Endometrial microvascular endothelial cells (primary cell): ENCODE results near the gene PLB1. TPM values are rescaled to one million over a fixed set of nuclear protein-coding genes. Genes with fewer than 3 reads are reported as not detected.
"Not testable (repeated sequence)": the region's sequence is repeated elsewhere in the genome, so short reads cannot be mapped to it uniquely, and the experiment has no call there.

Source experiments
- in situ Hi-C: cut with HindIII; loops from 2 replicates; pipeline ENCODE4 v1.10.0; 2017; ENCODE audit warnings: low sequenced_read_pairs, low pct_unique_long_range_greater_than_20kb; ENCODE audit errors: inconsistent ontology term
- total RNA-seq: library from RNA; depleted of rRNA; stranded (reverse); fragments of >200 nt; gene quantifications from one replicate; pipeline ENCODE4 v1.2.3, GENCODE V29; 2015; ENCODE audit errors: inconsistent ontology term

The PLB1 gene
- total RNA-seq, 1 donor from 2014 or later, result 8.9 TPM

GRCh38 chr2:28465148-28465885 is 30.5 kb upstream of the PLB1 start:
- in situ Hi-C loops, result no loop called here

GRCh38 chr2:28469304-28469703 is 26.6 kb upstream of the PLB1 start:
- in situ Hi-C loops, result no loop called here

DNA sequence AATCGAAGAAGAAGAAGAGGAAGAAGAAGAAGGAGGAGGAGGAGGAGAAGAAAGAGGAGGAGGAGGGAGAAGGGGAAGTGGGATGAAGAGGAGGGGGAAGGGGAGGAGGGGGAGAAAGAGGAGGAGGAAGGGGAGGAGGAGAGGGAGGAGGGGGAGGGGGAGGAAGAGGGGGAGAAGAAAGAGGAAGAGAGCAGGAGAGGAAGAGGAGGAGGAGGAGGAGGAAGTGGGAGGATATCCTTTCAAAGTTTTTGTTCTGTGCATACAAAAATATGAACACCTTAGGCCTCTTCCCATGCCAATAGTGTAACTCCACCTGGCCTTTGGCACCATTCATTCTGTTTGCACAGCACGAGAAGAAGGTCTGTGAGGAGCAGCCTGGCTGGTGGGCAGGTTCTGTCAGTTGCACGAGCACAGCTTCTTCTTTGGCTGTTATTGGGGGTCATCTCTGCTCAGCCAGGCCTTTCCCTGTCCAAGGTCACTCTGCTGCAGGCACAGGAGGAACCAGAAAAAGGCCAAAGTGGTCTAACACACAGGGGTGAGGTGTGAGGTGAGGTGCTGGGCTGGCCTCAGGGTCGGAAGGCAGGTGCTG is 25.8 kb upstream of the PLB1 start:
- in situ Hi-C loops, result no loop called here

DNA sequence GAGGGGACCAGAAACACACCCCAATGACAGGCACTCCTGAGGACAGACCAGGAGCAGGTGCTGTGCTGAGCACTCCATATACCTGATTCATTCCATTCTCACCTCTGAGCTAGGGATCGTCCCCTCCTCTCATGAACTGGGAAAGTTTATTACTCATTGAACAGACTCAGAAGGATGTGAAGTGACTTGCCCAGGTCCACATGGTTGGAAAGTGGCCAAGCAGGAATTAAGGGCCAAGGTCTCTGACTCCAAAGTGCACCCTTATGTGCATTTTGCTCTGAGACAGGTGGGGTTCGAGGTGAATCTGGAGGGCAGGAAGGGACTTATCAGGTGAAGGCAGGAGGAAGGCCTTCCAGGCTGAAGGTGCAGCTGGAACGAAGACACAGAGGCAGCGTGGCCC is 25.1 kb upstream of the PLB1 start:
- in situ Hi-C loops, result no loop called here

- in situ Hi-C loops, result no loop called here
Observed at GRCh38 chr2:28471214-28471613, 24.6 kb upstream of the PLB1 start.

DNA sequence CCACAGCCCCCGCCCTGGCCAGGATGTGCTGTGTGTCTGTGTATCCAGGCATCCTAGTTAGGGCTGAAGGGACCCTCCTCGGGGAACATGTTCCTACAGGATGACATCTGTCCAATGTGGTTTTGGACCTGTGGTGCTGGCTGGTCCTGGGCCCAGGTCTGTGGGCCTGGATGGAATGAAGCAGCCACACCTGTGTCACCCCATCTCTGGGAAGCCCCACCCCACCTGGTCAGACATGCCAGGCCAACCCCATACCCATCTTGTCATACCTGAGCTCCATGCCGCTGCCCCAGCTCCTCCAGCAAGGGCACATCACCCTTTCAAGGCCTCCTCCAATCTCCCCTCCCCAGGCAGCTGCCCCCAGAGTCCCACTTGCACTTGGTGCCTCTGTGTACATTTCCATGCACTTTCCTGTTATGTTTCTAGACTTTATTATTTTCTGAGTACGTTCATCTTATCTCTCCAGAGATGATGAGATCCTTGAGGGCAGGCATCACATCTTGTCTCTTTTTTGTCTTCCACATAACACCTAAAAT is 24.1 kb upstream of the PLB1 start:
- in situ Hi-C loops, result no loop called here

GRCh38 chr2:28472641-28473040 is 23.2 kb upstream of the PLB1 start:
- in situ Hi-C loops, result not testable (repeated sequence)

DNA sequence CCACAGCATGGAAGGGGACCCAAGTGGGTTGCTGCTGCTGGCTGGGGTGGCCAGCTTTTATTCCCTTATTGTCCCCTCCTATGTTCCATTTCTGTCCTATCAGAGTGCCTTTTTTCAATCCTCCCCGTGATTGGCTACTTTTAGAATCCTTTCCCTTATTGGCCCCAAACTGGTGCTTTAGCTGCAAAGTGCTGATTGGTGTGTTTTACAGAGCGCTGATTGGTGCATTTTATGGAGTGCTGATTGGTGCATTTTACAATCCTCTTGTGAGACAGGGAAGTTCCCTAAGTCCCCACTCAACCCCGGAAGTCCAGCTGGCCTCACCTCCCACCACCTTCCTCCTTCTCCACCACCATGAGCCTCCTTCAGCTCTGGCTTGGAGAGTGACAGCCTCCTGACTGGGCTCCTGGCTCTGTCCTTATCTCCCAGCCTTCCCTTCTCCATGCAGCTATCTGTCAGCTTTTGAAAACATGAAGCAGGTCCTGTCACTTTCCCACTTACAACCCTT is 20.7 kb upstream of the PLB1 start:
- in situ Hi-C loops, result no loop called here

GRCh38 chr2:28477087-28477486 is 18.8 kb upstream of the PLB1 start:
- in situ Hi-C loops, result no loop called here

DNA sequence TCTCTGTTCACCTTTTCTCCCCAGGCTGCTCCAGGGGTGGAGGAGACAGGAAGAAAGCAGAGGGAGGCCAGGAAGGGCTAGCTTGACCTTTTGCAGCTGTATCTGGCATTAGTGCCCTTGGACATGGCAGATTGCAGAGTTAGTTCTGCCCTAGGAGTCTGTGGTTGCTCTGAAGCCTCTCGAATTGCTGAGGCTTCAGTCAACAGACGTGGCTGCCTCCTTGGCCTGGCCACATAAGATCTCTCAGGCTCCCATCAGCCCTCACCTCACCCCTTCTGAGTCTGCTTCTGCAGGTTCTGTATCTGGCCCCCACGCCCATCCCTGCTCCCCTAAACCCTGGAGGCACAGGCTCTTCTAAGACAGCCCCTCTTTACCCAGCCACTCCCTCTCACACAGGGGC is 18.2 kb upstream of the PLB1 start:
- in situ Hi-C loops, result no loop called here

DNA sequence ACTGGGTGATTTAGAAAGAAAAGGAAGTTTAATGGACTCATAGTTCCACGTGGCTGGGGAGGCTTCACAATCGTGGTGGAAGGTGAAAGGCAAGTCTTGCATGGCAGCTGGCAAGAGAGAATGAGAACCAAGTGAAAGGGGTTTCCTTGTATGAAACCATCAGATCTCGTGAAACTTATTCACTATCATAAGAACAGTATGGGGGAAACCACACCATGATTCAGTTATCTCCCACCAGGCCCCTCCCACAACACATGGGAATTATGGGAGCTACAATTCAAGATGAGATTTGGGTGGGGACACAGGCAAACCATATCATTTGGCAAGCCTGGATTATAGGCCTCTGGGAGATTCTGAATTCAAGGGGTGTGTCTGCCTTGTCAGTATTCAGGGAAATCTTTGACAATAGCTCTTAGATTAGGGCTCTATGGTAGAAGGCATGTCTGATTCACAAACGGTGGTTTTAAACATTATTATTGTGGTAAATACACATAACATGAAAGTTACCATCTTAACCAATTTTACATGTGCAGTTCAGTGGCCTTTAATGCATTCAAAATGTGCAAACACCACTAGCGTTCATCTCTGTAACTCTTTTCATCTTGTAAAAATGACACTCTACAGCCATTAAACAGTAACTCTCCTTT is 15.3 kb upstream of the PLB1 start:
- in situ Hi-C loops, result no loop called here

DNA sequence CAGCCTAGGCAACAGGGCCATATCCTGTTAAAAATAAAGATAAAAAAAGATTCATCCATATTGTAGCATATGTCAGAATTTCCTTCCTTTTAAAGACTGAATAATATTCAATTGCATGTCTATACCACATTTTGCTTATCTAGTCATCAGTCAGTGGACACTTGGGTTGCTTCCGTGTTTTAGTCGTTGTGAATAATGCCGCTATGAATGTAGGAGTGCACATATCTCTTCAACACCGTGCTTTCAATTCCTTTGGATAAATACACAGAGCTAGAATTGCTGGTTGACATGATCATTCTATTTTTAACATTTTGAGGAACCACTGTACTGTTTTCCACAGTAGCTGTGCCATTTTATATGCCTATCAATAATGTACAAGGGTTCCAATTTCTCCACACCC is 14.0 kb upstream of the PLB1 start:
- in situ Hi-C loops, result no loop called here

DNA sequence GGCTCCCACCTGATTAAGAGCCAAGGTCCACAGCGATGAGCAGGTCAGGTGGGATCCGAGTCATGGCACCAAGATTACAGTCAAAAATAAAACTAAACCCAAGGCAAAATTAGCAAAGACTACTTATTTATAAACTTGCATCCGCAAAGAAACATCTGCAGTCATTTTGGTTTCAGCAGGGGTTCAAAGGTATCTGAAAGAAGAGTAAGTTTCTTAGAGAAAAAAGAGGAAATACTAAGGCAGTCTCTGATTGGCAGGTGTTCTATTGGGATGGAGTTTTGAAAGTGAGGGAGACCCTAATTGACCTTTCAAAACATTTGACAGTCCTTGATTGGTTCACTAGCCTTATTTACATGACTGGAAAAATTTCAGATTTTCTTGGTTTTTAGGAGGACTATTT is 11.0 kb upstream of the PLB1 start:
- in situ Hi-C loops, result no loop called here

- in situ Hi-C loops, result no loop called here
Observed at GRCh38 chr2:28486526-28486925, 9.3 kb upstream of the PLB1 start.

- in situ Hi-C loops, result no loop called here
Observed at GRCh38 chr2:28487258-28487657, 8.6 kb upstream of the PLB1 start.

GRCh38 chr2:28488083-28488830 is 7.6 kb upstream of the PLB1 start:
- in situ Hi-C loops, result no loop called here

DNA sequence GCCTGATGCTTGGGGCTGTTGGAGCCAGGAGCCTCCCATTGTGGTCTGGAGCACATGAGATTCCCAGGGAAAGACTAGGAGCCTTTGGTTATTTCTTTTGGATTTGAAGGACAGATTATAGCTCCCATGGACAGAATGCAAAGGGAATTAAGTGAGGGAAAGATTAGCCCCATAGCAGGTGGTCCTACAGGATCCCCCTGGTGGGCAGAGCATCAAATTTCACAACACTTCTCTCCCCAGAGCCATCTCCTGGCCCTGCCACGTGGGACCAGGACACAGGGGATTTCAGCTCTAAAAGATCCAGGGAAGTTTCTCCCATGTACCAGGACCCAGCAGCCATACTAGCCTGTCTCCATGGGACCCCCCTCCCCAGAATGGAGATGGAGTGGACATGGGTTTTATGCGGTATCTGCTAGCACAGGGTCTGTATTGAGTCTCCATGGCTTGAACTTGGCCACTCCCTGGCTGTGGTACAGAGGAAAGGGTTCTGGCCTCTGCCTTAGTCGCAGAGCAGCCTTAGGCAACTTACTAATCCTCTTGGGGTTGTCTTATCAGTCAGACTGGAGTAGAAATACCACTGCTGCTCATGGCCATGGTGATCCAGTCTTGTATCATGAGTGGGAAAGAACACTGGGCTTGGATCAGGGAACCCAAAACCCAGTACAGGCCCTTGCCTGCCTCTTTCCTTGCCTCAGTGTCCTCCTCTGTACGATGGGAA is 6.8 kb upstream of the PLB1 start:
- in situ Hi-C loops, result no loop called here

DNA sequence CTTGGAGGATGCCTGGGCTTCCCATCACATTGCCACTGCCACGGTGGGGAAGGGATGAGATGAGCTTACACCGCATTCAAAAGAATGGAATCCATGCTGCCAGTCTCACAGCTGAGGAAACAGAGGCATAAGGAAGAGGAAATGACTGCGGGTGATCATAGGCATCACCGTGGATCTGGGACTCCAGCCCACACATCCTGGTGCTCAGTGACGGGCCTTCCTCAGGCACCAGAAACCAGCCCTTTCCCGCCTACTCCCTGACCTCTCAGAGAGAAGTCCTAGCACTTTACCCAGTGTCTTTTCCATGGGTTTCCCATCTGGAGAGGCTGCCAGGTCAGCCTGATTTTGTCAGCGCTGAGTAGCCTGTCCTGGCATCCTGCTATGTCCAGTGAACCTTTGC is 5.3 kb upstream of the PLB1 start:
- in situ Hi-C loops, result no loop called here

DNA sequence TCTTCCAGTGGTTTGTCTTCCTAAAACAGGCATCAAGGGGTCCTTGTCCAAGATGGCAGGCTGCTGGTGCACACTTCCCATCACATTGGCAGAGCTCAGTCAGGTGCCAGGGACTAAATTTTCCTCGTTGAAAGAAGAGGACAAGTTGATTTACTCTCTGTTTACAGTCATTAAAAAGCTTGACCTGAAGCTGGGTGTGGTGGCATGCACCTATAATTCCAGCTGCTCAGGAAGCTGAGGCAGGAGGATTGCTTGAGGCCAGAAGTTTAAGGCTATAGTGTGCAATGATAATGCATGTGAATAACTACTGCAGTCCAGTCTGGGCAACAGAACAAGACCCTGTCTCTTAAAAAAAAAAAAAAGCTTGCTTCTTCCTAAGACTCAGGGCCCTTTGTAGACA is 3.6 kb upstream of the PLB1 start:
- in situ Hi-C loops, result no loop called here
